Thoracic aorta endothelial cell (primary cell): Measurements from ENCODE around the gene SPAG9. TPM values are rescaled to one million over a fixed set of nuclear protein-coding genes. Genes with fewer than 3 reads are reported as not detected.

Source experiments
- total RNA-seq: library from RNA; depleted of rRNA; stranded (reverse); fragments of >200 nt; gene quantifications from 2 replicates; pipeline ENCODE4 v1.2.3, GENCODE V29; 2012

Gene SPAG9
- total RNA-seq, result 93.6 and 108 TPM in 2 replicates

DNA sequence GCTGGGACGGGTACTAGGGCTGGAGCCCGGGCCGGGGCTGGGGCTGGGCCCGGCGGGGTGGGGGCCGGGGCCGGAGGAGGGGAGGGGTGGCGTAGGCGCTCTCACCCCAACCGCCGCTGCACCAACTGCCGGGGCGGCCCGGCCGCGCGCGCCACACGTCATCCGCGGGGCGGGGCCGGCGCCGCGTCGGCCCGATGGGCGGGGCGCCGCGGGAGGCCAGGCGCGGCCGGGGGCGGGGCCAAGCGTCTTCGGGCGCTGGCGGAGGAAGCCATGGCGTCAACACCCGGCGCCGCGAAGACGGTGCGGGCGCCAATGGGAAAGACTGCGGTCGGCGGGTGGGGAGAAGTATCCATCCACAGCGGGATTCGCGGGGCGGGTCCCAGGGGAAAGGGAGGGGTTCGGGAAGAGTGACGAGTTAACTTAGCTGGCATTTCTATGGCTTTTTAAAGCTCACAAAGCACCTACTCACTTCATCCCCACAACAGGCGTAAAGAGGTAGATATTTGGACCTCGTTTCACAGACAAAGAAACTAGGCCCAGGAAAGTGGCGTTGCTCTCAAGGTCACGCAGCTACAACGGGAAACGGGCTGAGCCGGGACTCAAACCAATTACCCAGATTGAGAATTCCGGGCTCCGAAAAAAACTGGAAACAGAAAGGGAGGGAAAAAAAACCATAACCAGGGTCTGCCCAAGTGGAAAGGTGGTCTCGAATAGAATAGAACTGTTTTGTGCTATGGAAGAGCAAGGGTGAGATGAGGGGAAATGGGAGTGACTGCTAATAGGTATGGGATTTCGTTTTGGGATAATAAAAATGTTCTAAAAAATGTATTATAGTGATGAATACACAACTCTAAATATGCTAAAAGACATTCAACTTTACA, at the start of gene SPAG9:
TSS of gene SPAG9 (minus strand) at position 130 of the 881 bp plus-strand sequence. CDS start 212 bp downstream, outside the sequence.

DNA sequence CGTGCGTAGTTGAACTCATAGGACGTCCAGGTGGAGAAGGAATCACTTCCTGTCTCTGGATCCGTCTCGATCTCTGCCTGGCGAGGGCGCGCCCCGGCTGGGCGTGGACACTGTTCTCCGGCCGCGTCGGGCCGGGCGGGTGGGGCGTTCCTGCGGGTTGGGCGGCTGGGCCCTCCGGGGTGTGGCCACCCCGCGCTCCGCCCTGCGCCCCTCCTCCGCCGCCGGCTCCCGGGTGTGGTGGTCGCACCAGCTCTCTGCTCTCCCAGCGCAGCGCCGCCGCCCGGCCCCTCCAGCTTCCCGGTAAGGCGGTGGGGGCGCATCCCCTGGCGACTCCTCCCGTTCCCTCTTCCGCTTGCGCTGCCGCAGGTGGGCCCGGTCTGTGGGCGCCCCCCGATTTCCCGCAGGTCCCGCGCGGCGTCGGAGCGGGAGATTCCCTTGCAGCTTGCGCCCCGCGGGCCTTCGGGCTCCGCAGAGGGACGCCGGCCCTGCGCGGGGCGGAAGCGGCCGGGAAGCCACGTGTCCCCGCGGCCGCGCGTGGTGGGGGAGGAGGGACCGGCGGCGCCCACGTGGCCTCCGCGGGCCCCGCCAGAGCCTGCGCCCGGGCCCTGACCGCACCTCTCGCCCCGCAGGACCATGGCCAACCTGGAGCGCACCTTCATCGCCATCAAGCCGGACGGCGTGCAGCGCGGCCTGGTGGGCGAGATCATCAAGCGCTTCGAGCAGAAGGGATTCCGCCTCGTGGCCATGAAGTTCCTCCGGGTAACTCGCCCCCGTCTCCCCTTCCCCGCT, 45.7 kb upstream of the SPAG9 start, which contains the start of gene NME2:
TSS of gene NME2 (plus strand) at position 214 of the 789 bp plus-strand sequence. CDS start at position 634, 420 bp downstream.

GRCh38 chr17:51153210-51154072, 32.8 kb upstream of the SPAG9 start, which contains the start of gene NME1:
NME1 (plus strand) TSS chr17:51153559; CDS start chr17:51155655, 2,096 bp downstream.

Other genes with a start within 250 kb of the SPAG9 start
- gene NME1, start 32.7 kb upstream of the SPAG9 start, total RNA-seq, result 165 and 178 TPM in 2 replicates
- gene NME2, start 45.5 kb upstream of the SPAG9 start, total RNA-seq, result 331 and 374 TPM in 2 replicates
- gene MBTD1, start 139.2 kb upstream of the SPAG9 start, total RNA-seq, result 16.9 and 19.1 TPM in 2 replicates
- 55.7 and 68.5 TPM in 2 replicates for gene UTP18, start 139.7 kb upstream of the SPAG9 start, total RNA-seq